HG03108 (cell line): ENCODE data around the gene CMTM1.
"Not testable (repeated sequence)": the region's sequence is repeated elsewhere in the genome, so short reads cannot be mapped to it uniquely, and the experiment has no call there.

ENCODE experiments used
- ATAC-seq: cut with Tn5 transposase; IDR thresholded peaks from one replicate; pipeline ENCODE4 v1.9.1; 2021; ENCODE audit warnings: moderate library complexity; ENCODE audit not compliant: unreplicated experiment

CMTM1 gene

GRCh38 chr16:66561381-66562080 lies 4.7 kb upstream of the CMTM1 start:
- ATAC-seq = no peak

GRCh38 chr16:66562409-66562808 lies 3.8 kb upstream of the CMTM1 start:
- no peak for ATAC-seq

- no peak for ATAC-seq
These were observed 3.3 kb upstream of the CMTM1 start for GRCh38 chr16:66562986-66563385.

DNA sequence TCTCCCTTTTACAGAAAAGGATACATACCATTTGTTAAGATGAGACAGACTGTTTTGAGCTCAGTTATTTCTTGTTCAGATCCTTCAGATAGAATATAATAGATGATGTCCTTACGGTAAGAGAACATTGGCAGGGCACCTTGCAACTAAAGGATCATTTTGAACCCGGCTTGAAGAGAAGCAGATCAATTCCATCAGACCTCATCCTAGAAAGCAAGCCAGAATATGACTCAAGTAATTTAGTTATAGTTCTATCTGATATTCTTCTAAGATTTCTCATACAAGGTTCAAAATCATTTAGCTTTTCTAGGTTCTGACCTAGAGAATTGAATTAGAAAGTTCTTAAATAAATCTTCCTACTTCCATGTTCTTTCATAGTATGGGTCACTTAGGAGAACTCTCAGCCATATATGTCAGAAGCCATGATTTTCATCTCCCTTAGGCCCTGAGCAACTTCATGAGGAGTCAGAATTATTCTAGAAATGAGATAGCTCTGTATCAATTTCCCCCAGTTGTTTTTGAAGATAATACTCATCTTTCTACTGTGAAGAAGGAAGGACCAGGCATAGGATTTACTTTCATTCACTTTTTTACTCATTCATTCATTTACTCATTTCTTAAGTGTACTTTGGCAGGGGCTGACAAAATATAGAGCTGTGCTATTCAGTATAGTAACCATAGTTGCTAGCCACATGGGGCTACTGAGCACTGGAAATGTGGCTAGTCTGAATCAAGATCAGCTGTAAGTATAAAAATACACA lies 2.5 kb upstream of the CMTM1 start:
- ATAC-seq = no peak

DNA sequence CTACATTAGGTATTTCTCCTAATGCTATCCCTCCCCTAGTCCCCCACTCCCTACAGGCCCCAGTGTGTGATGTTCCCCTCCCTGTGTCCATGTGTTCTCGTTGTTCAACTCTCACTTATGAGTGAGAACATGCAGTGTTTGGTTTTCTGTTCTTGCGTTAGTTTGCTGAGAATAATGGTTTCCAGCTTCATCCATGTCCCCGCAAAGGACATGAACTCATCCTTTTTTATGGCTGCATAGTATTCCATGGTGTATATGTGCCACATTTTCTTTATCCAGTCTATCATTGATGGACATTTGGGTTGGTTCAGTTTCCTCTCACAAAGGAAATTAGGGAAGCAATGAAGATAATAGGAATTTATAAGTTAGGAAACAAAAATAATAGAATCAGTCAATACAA lies 1.0 kb downstream of the CMTM1 start:
- not testable (repeated sequence) for ATAC-seq

- ATAC-seq = no peak
These were observed 2.1 kb downstream of the CMTM1 start for GRCh38 chr16:66568355-66568754.

DNA sequence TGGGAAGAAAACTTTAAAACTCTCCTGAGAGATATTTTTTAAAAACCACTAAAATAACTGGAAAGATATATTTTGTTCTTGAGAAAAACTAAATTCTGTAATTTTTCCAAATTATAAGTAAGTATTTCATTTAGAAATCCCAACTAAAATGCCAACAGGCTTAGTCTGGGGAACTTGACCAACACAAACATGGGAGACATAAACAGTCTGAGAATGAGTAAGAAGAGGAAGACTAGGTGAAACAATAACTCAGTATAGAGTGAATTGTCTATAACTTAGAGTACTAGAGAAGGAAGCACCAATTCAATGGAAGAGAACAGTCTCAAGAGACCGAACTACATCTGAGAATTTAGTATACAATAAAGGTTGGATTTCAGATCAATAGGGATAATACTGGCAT lies 2.9 kb downstream of the CMTM1 start:
- ATAC-seq = no peak

- ATAC-seq = no peak
These were observed 3.7 kb downstream of the CMTM1 start for GRCh38 chr16:66569827-66570405.

GRCh38 chr16:66572356-66572755 lies 6.1 kb downstream of the CMTM1 start:
- ATAC-seq = no peak

DNA sequence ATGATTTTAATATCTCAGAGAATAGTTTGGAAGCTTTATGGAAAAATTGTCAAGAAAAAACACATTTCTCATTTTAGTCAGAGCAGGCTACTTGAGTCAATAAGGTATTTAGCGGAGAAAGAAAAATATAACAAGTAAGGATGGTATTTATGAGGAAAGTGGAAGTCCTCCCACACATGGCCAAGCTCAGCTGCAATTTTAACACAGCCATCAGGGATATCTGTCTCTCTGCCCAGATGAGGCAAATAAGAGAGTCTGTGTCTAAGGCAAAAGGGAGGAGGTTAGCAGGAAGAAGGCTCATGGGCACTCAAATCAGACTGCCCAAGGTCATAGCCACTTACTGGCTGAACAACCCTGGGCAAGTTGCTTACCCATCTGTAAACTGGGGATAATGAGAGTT lies 7.8 kb downstream of the CMTM1 start:
- no peak for ATAC-seq

GRCh38 chr16:66574531-66574930 lies 8.3 kb downstream of the CMTM1 start:
- no peak for ATAC-seq

GRCh38 chr16:66575060-66575459 lies 8.8 kb downstream of the CMTM1 start:
- ATAC-seq = no peak

- no peak for ATAC-seq
These were observed 10.1 kb downstream of the CMTM1 start for GRCh38 chr16:66576296-66576695.

DNA sequence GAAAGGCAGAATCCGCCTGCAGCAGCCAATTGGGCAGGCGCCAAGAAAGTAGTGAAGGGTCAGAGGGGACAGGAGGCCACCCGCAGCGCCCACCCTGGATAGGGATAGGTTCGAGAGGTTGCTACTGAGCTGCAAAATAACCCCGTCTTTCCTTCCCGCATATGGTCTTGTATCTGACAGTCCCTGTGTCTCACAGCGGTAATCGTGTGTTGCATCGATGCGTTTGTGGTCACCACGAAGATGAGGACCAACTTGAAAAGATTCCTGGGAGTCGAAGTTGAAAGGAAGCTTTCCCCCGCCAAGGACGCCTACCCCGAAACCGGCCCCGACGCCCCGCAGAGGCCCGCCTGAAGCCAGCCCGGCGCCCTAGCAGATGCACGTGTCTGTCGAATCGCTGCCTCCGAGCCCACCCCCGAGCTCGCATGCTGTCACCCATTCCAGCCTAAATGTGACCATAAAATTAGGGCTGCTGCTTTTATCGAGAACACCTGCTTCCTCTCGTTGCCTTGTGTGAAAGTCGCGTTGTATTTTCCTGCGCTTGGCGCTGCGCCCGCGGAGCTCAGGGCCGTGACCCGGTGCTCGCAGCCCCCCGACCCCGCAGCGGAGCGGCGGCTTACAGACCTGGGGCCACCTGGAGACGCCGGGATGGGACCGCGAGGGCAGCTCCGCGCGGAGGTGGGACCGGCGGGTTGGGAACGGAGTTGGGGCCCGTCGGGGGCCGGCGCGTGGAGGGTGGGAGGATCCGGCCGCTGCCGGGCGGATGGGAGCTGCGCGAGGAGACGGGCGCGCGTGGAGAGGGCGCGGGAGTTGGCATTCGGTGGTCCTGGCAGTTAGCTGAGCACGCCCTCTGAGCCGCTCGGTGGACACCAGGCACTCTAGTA lies 12.7 kb downstream of the CMTM1 start, which contains the start of gene CMTM2:
TSS of gene CMTM2 (plus strand) at position 813 of the 881 bp plus-strand sequence. CDS start 145 bp downstream, outside the sequence.
- no peak for ATAC-seq

- ATAC-seq = no peak
These were observed 14.5 kb downstream of the CMTM1 start for GRCh38 chr16:66580605-66581209.

GRCh38 chr16:66581246-66581952 lies 15.2 kb downstream of the CMTM1 start:
- no peak for ATAC-seq

DNA sequence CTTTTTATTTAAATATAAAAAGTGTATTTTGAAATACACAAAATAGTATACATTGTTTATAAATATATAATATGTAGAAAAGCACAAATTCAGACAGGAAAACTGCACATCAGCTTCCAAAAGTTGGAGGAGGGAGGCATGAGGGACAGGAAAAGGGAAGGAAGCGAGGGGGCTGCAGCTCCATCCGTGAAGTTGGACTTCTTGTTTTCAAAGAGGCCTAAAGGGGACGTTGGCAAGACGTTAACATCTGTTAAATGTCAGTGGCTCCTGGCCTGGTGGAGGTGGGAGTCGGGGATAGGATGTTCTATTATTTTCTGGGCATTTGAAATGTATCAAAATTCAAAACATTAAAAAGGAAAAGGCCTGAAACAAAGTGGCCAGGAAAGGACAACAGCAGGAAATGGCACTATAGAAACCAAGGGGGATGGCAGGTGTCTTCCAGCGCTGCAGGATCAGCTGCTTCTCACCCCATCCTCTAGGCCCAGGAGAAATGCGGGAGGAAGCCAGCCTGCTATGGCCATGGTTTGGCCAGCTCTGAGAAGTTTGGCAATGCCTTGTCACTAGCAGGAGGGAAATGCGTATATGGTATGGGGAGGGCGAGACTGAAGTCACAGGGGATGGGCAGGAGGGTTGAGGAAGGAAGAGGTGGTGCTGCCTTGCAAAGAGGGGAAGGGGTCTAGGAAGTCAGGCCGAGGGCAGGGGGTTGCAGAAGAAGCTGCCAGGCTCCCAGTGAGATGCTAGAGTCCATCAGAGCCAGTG lies 19.4 kb downstream of the CMTM1 start:
- no peak for ATAC-seq

DNA sequence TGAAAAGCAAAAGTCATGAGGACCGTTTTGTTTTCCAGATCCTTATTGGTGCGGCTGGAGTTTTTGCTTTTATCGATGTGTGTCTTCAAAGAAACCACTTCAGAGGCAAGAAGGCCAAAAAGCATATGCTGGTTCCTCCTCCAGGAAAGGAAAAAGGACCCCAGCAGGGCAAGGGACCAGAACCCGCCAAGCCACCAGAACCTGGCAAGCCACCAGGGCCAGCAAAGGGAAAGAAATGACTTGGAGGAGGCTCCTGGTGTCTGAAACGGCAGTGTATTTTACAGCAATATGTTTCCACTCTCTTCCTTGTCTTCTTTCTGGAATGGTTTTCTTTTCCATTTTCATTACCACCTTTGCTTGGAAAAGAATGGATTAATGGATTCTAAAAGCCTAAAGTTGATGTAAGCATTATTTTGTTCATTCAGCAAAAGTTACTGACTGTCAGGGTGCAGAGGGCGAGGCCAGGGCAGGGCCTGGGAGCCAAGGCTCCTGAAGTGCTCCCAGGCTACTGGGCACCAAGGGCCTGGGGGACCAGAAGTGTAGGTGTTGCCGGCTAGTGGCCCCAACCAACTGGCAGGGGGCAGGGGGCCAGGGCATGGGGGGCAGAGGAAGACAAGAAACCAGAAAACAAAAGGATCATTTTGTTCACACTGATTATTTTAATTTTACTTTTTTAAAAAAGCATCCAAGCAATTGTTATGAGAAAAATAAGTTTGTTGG lies 21.8 kb downstream of the CMTM1 start:
- ATAC-seq = no peak
